Heart left ventricle (tissue), 16 donors: ENCODE results near the gene IL17REL. TPM values are rescaled to one million over a fixed set of nuclear protein-coding genes. Genes with fewer than 3 reads are reported as not detected.

Source experiments
- ATAC-seq, 4 donors: fragments of 200-7000 bp; cut with Tn5 transposase; one replicate each; pipeline ENCODE4 v1.9.1; 2020 to 2022; ENCODE audit warnings: moderate library complexity in 4 of 4, mild to moderate bottlenecking in 3 of 4, moderate number of reproducible peaks in 1 of 4
- DNase-seq, 5 donors: peaks; one replicate each; pipeline ENCODE4 v3.0.0-alpha.2; 2020
- H3K27ac ChIP-seq, 12 donors: fragments of 200-600 bp; sonication (generic) in 4 of 12; one replicate each; pipeline versions ENCODE4 v1.5.0 to v1.8.0; 2016 to 2022; ENCODE audit warnings: mild to moderate bottlenecking in 2 of 12
- H3K27me3 ChIP-seq, 9 donors: fragments of 200-600 bp; sonication (generic) in 2 of 9; one replicate each; pipeline versions ENCODE4 v1.5.1 to v1.8.0; 2016 to 2022; ENCODE audit warnings: mild to moderate bottlenecking in 3 of 9
- H3K36me3 ChIP-seq, 9 donors: fragments of 200-600 bp; sonication (generic) in 2 of 9; one replicate each; pipeline versions ENCODE4 v1.5.0 to v1.8.0; 2018 to 2022; ENCODE audit warnings: mild to moderate bottlenecking in 2 of 9
- H3K4me1 ChIP-seq, 12 donors: fragments of 200-600 bp; sonication (generic) in 4 of 12; one replicate each; pipeline versions ENCODE4 v1.5.0 to v1.8.0; 2016 to 2022; ENCODE audit warnings: mild to moderate bottlenecking in 3 of 12
- H3K4me3 ChIP-seq, 12 donors: fragments of 200-600 bp; sonication (generic) in 4 of 12; one replicate each; pipeline versions ENCODE4 v1.5.0 to v1.8.0; 2017 to 2022; ENCODE audit warnings: mild to moderate bottlenecking in 9 of 12, moderate library complexity in 4 of 12
- H3K9me3 ChIP-seq, 12 donors: fragments of 200-600 bp; sonication (generic) in 4 of 12; one replicate each; pipeline versions ENCODE4 v1.5.0 to v1.8.0; 2016 to 2022; ENCODE audit warnings: mild to moderate bottlenecking in 1 of 12
- POLR2A ChIP-seq, 2 donors: fragments of 450-650 bp; IDR thresholded peaks; one replicate each; pipeline ENCODE4 v1.6.1; 2017; ENCODE audit warnings: antibody characterized with exemption in 2 of 2, mild to moderate bottlenecking in 2 of 2, moderate library complexity in 2 of 2
- WGBS, 4 donors: extraction: QIAGEN DNeasy Blood & Tissue Kit in 2 of 4; methylation state at CpG; one replicate each; pipeline versions ENCODE4 v1.1.5 to v1.1.7; 2013 to 2018; 5-methylcytosine and 5-hydroxymethylcytosine counted together
- intact Hi-C, 10 donors: fragments of 100-400 bp; cut with DNase I; formaldehyde crosslinking; loops; one replicate each; pipeline versions ENCODE4 v1.11.1 to v1.14.2; 2022
- polyA plus RNA-seq, 2 donors: library from polyadenylated mRNA; stranded (reverse); fragments of 200-250 nt; gene quantifications; one replicate each; pipeline ENCODE4 v1.2.3, GENCODE V29; 2013
- total RNA-seq, 9 donors: library from RNA; depleted of rRNA in 2 of 9; stranded (reverse); fragments of >200 nt in 2 of 9; fragmentation: NEBNext Ultra II Directional in 3 of 9; extraction: Animal tissue kit (Norgen Biotek cat#: 25700) in 3 of 9; gene quantifications; one replicate each; pipeline versions ENCODE4 v1.1.0 to v1.2.4, GENCODE V29; 2016 to 2023
- TF ChIP-seq, protein P1 (sequence below), 12 donors: fragments of 200-600 bp; sonication (generic) in 4 of 12; IDR thresholded peaks; one replicate each; pipeline versions ENCODE4 v1.5.0 to v1.8.0; 2018 to 2022; ENCODE audit warnings: antibody characterized with exemption in 12 of 12, mild to moderate bottlenecking in 5 of 12
- donor health status: ischemic (EF 13 %, LVEDD 7.1; RV severe dilation, severe dysfunction).
- donor health status: healthy with polysubstance abuse.
- donor health status: DM: no; HTN: yes; CAD: no.
- donor health status: DM: no; HTN: no; CAD: no.
- donor health status: ischemic (EF 25% LVEDD 6.9; RV normal size, moderate dysfunction).
- donor health status: ischemic (EF 25% LVEDD 5.7; RV mildly dilated, moderate dysfunction).
- donor health status: healthy.
- donor health status: DM: yes; HTN: yes; CAD: no.
- donor health status: ischemic (EF 35%, LVEDD 5.7; RV mildly dilated, moderate dysfunction).
- donor health status: nonischemic (EF 11% LVEDD 7.7; RV severe dilation, severe dysfunction).
- donor health status: DM: yes; HTN: yes; CAD: no.
- donor health status: PGD.
- donor health status: ischemic (EF 29% LVEDD 5.4; RV normal size, mild dysfunction).
- donor health status: nonischemic (EF 23%, LVEDD 6.1; RV moderate dilation, normal function).

Gene IL17REL
- total and polyA plus RNA-seq, 11 donors: not detected

DNA sequence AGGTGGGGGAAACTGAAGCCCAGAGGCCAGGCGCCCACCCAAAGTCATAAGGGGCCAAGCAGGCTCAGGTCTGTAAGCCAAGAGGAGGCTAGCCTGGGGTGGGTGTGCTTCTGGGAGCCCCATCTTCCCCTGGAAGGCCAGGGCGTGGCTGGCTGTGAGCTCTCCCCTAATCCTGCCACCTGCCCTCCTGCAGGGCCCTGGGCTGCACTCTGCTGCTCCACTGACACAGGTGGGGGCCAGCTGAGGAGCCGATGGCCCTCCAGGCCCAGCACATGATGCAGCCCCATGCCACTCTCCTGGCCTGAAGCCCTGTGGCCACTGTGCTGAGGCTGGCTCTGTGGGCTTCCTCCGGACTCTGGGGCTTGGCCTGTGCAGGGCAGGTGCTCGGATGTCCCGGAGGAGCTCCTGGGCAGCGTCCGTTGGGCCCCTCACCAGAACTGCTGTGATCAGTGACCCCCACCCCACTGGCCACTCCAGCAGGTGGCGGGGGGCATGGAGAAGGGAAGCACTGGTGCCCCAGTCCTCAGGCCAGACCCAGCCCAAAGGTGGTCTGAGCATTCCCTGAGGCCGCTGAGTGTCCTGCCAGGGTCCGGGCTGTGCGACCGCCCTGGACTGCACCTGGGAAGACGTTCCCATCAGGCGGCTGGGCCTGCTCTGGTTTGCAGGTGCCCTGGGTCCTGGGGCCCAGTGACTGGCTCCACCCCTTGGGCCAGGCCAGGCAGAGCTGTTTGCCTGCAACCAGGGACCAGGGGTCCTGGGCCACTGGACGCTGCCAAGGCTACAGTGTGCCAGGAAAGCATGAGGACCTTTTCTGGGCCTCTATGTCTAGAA, 43.5 kb downstream of the IL17REL start:
- ATAC-seq: no peak
- peak in 3 of 5 donors; percentile 12 to 55 (median 33) for DNase-seq
- TF ChIP-seq POLR2A (IDR thresholded peaks at IDR 0.05): no peak
- TF ChIP-seq, protein P1, sequence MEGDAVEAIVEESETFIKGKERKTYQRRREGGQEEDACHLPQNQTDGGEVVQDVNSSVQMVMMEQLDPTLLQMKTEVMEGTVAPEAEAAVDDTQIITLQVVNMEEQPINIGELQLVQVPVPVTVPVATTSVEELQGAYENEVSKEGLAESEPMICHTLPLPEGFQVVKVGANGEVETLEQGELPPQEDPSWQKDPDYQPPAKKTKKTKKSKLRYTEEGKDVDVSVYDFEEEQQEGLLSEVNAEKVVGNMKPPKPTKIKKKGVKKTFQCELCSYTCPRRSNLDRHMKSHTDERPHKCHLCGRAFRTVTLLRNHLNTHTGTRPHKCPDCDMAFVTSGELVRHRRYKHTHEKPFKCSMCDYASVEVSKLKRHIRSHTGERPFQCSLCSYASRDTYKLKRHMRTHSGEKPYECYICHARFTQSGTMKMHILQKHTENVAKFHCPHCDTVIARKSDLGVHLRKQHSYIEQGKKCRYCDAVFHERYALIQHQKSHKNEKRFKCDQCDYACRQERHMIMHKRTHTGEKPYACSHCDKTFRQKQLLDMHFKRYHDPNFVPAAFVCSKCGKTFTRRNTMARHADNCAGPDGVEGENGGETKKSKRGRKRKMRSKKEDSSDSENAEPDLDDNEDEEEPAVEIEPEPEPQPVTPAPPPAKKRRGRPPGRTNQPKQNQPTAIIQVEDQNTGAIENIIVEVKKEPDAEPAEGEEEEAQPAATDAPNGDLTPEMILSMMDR (IDR thresholded peaks at IDR 0.05): no peak
- peaks cover 15 to 83% (median 64%) of the 10 kb centered on the region in 12 donors for H3K4me1 ChIP-seq
- peaks cover 0 to 16% (median 3%) of the 10 kb centered on the region in 9 donors for H3K36me3 ChIP-seq
- H3K27me3 ChIP-seq: no peaks in the 10 kb centered on the region
- 94 to 100% (median 95%) methylated on average over 2 to 16 of the region's 16 CpGs for WGBS, 4 donors
- peak overlapping the region in 8 of 12 donors; percentile 13 to 99 (median 92) for H3K27ac ChIP-seq
- intact Hi-C loops: loop anchor here in 2 of 10 donors (5.0 kb wide), 1 partner anchor 37 kb away; no protein-coding TSS in a partner anchor
- no peak overlapping the region for H3K4me3 ChIP-seq
- no peaks in the 10 kb centered on the region for H3K9me3 ChIP-seq

DNA sequence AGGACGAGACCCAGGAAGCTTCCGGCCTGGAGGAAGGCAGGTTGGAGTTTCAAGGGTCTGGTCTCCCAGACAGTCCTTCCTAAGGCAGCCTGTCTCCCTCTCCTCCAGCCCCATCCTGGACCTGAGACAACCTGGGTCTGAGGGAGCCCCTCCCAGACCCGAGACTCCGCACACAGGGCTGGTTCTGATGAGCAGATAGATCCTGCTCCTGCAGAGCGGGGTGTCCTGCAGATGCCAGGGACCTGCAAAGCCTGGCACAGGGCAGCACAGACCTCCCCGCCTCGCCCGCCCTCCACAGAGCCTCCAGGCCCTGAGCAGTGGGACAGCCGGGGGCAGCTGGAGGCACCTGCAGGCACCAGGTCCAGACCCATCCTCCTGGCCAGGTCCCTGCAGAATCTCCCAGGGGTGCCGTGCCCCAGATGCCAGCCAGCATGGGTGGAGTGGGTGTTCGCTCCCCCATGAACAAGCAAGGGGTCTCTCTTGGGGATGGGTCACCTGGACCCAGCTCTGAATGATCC, 44.2 kb downstream of the IL17REL start:
- intact Hi-C loops: loop anchor here in 2 of 10 donors (5.0 kb wide), 1 partner anchor 36 kb away; no protein-coding TSS in a partner anchor
- DNase-seq: peak in 3 of 5 donors; percentile 7 to 53 (median 24)
- ATAC-seq: no peak
- H3K9me3 ChIP-seq: no peaks in the 10 kb centered on the region
- no peaks in the 10 kb centered on the region for H3K27me3 ChIP-seq
- TF ChIP-seq POLR2A (IDR thresholded peaks at IDR 0.05): no peak
- TF ChIP-seq, protein P1 (IDR thresholded peaks at IDR 0.05): no peak
- WGBS, 4 donors: 84 to 94% (median 94%) methylated on average over 5 to 11 of the region's 11 CpGs
- peaks cover 0 to 23% (median 9%) of the 10 kb centered on the region in 9 donors for H3K36me3 ChIP-seq
- H3K27ac ChIP-seq: peak overlapping the region in 10 of 12 donors; percentile 24 to 99 (median 88)
- no peak overlapping the region for H3K4me3 ChIP-seq
- peaks cover 22 to 90% (median 71%) of the 10 kb centered on the region in 12 donors for H3K4me1 ChIP-seq

- H3K4me3 ChIP-seq: peak overlapping the region in 9 of 12 donors; percentile 14 to 43 (median 20)
- H3K36me3 ChIP-seq: peaks cover 5 to 29% (median 15%) of the 10 kb centered on the region in 9 donors
- H3K27me3 ChIP-seq: no peaks in the 10 kb centered on the region
- intact Hi-C loops: loop anchor here in 2 of 10 donors (5.0 kb wide), 1 partner anchor 35 kb away; no protein-coding TSS in a partner anchor
- DNase-seq: peak; percentile 37 to 78 (median 68)
- no peaks in the 10 kb centered on the region for H3K9me3 ChIP-seq
- TF ChIP-seq, protein P1 (IDR thresholded peaks at IDR 0.05): no peak
- no peak for TF ChIP-seq POLR2A (IDR thresholded peaks at IDR 0.05)
- 31 to 45% (median 41%) methylated on average over 10 to 18 of the region's 18 CpGs for WGBS, 4 donors
- H3K4me1 ChIP-seq: peaks cover 24 to 96% (median 77%) of the 10 kb centered on the region in 12 donors
- peak overlapping the region; percentile 3 to 99 (median 78) for H3K27ac ChIP-seq
- peak in 1 of 4 donors; percentile 1 for ATAC-seq
These were observed 44.8 kb downstream of the IL17REL start for GRCh38 chr22:49967706-49968208.
